Keratinocyte (primary cell): ENCODE data around the gene ECHDC3. TPM values are rescaled to one million over a fixed set of nuclear protein-coding genes. Genes with fewer than 3 reads are reported as not detected.

Experiments used
- DNase-seq: peaks from one replicate; pipeline ENCODE4 v3.0.0-alpha.2; 2011; ENCODE audit warnings: low read depth, missing footprints, low spot score
- FAIRE-seq: peaks from 2 replicates; lab custom pipeline; 2011; peaks lifted over from hg19 to GRCh38; lab: Jason Lieb, UNC
- H2AFZ ChIP-seq: 2 replicates; pipeline ENCODE4 v1.6.0; 2012; ENCODE audit warnings: low read length, control low read depth, inconsistent platforms; ENCODE audit not compliant: control insufficient read depth
- H3K27ac ChIP-seq: 2 replicates; pipeline ENCODE4 v1.5.1; 2011; ENCODE audit warnings: low read length; ENCODE audit not compliant: control insufficient read depth, insufficient read depth
- H3K27me3 ChIP-seq: 3 replicates; pipeline ENCODE4 v1.6.0; 2011; ENCODE audit warnings: low read length; ENCODE audit not compliant: control insufficient read depth, insufficient read depth; ENCODE audit errors: extremely low read depth
- H3K36me3 ChIP-seq, 2 experiments: 2 replicates in 1 of 2; 3 replicates in 1 of 2; pipeline ENCODE4 v1.5.1; 2011; ENCODE audit warnings: low read length in 2 of 2, mild to moderate bottlenecking in 1 of 2; ENCODE audit not compliant: control insufficient read depth in 2 of 2, insufficient read depth in 2 of 2; ENCODE audit errors: extremely low read depth in 1 of 2
- H3K4me1 ChIP-seq: 3 replicates; pipeline ENCODE4 v1.5.1; 2011; ENCODE audit warnings: low read length; ENCODE audit not compliant: control insufficient read depth, insufficient read depth; ENCODE audit errors: extremely low read depth
- H3K4me2 ChIP-seq: 3 replicates; pipeline ENCODE4 v1.6.0; 2011; ENCODE audit warnings: low read depth, low read length; ENCODE audit not compliant: control insufficient read depth, insufficient read depth; ENCODE audit errors: extremely low read depth
- H3K4me3 ChIP-seq, 3 experiments: fragments of 200-600 bp in 1 of 3; sonication (generic) in 1 of 3; 2 replicates in 2 of 3; 3 replicates in 1 of 3; pipeline ENCODE4 v1.5.1; 2011 to 2016; ENCODE audit warnings: low read length in 3 of 3, mild to moderate bottlenecking in 3 of 3, control low read depth in 2 of 3, inconsistent platforms in 1 of 3, low read depth in 1 of 3, mixed read lengths in 1 of 3, mixed run types in 1 of 3, moderate library complexity in 1 of 3; ENCODE audit not compliant: control insufficient read depth in 2 of 3, insufficient read depth in 2 of 3; ENCODE audit errors: extremely low read depth in 1 of 3
- H3K79me2 ChIP-seq: 2 replicates; pipeline ENCODE4 v1.6.0; 2012; ENCODE audit warnings: low read length; ENCODE audit not compliant: control insufficient read depth, insufficient read depth
- H3K9ac ChIP-seq: 3 replicates; pipeline ENCODE4 v1.6.0; 2011; ENCODE audit warnings: low read length; ENCODE audit not compliant: control insufficient read depth, insufficient read depth; ENCODE audit errors: extremely low read depth
- H3K9me1 ChIP-seq: 3 replicates; pipeline ENCODE4 v1.6.0; 2011; ENCODE audit warnings: low read length; ENCODE audit not compliant: control insufficient read depth, insufficient read depth; ENCODE audit errors: extremely low read depth
- H3K9me3 ChIP-seq: 2 replicates; pipeline ENCODE4 v1.5.1; 2012; ENCODE audit warnings: low read depth, low read length; ENCODE audit not compliant: control insufficient read depth
- H4K20me1 ChIP-seq: 3 replicates; pipeline ENCODE4 v1.6.0; 2011; ENCODE audit warnings: low read length; ENCODE audit not compliant: control insufficient read depth, insufficient read depth; ENCODE audit errors: extremely low read depth
- EZH2 ChIP-seq: IDR thresholded peaks from one replicate; pipeline ENCODE4 v1.6.1; 2012; ENCODE audit warnings: inconsistent platforms, mild to moderate bottlenecking, low read length, moderate library complexity
- dilution Hi-C: fragments of 300-500 bp; cut with MboI; formaldehyde crosslinking; loops from one replicate; pipeline ENCODE4 v1.7.0; 2020; ENCODE audit warnings: low sequenced_read_pairs; ENCODE audit not compliant: extremely low pct_ligation_motif_present
- polyA plus RNA-seq, 5 experiments: library from polyadenylated mRNA; depleted of rRNA in 3 of 5; stranded (reverse) in 3 of 5; stranded (forward) in 1 of 5; unstranded in 1 of 5; fragments of >200 nt; gene quantifications; 1 replicate in 1 of 5; 2 replicates in 3 of 5; 3 replicates in 1 of 5; pipeline versions ENCODE4 v1.2.1 to v1.2.3, GENCODE V29; 2011 to 2012; ENCODE audit warnings: missing spikeins in 2 of 5, low read depth in 1 of 5, low replicate concordance in 1 of 5
- TF ChIP-seq, protein P1 (sequence below), 3 experiments: IDR thresholded peaks in 1 of 3; conservative IDR thresholded peaks in 1 of 3; optimal IDR thresholded peaks in 1 of 3; 2 replicates in 2 of 3; 3 replicates in 1 of 3; pipeline versions ENCODE3 to v1.5.1; 2011; ENCODE audit warnings: low read length in 3 of 3, mild to moderate bottlenecking in 3 of 3, moderate library complexity in 2 of 3, control low read depth in 1 of 3, inconsistent platforms in 1 of 3; ENCODE audit not compliant: insufficient read depth in 2 of 3; ENCODE audit errors: extremely low read depth in 1 of 3

The ECHDC3 gene
- polyA plus RNA-seq, 1 donor (not counting 4 experiments of a cell fraction or from before 2014, with no cell fraction given) = 3.5 TPM

DNA sequence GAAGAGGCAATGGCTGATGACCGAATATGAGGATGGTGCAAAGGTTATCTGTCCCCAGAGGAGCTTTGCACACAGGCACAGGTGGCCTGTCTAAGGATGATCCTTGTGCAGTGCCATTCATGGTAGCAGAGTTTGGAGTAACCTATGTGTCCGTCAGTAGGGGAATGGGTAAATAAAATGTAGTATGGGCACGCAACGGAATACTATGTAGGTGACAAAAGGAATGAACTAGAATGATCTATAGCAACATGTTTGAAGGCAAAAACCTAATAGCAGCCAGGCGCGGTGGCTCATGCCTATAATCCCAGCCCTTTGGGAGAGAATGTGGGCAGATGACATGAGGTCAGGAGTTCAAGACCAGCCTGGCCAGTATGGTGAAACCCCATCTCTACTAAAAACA is 41.6 kb upstream of the ECHDC3 start:
- FAIRE-seq = no peak
- no peaks in the 10 kb centered on the region for H4K20me1 ChIP-seq
- dilution Hi-C loops = no loop called here

DNA sequence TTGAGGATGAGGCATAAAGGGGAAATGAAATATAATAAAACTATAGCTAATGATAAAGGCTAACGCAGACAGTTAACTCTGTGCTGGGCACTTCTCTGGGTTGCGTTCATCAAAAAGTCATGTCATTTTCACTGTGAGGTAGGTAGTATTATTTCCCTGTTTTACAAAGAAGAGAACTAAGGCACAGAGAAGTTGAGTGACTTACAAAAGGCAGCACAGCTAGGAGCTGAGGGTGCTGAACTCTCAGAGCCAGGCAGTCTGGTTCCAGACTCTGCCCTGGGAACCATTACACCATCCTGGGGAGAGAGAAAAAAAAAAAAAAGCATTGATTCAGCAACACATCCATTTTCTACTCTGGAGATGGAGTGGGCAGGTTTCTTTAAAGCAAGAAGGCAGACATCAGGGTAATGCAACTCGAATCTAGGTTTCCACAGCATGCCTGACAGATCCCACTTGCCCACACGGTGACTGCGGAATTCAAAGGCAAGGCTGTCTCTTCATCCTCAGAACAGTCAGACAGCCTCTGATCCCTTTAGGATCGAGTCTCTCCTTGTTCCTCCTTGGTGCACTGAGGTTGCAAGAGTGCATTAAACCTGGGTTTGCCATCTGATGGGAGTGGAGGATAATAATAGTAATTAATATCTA is 40.6 kb upstream of the ECHDC3 start:
- Histone ChIP-seq H2AFZ (no peak overlapping the region), H3K9ac (no peak overlapping the region), H3K4me1 (no peaks in the 10 kb centered on the region), H4K20me1 (no peaks in the 10 kb centered on the region), H3K27me3 (no peaks in the 10 kb centered on the region), H3K27ac (no peak overlapping the region), H3K79me2 (no peaks in the 10 kb centered on the region), H3K4me3 (no peak overlapping the region), H3K9me3 (no peaks in the 10 kb centered on the region), H3K36me3 (no peaks in the 10 kb centered on the region), H3K4me2 (no peak overlapping the region), H3K9me1 (no peaks in the 10 kb centered on the region)
- dilution Hi-C loops = no loop called here
- FAIRE-seq (no peak), DNase-seq (no peak)
- TF ChIP-seq, protein P1, sequence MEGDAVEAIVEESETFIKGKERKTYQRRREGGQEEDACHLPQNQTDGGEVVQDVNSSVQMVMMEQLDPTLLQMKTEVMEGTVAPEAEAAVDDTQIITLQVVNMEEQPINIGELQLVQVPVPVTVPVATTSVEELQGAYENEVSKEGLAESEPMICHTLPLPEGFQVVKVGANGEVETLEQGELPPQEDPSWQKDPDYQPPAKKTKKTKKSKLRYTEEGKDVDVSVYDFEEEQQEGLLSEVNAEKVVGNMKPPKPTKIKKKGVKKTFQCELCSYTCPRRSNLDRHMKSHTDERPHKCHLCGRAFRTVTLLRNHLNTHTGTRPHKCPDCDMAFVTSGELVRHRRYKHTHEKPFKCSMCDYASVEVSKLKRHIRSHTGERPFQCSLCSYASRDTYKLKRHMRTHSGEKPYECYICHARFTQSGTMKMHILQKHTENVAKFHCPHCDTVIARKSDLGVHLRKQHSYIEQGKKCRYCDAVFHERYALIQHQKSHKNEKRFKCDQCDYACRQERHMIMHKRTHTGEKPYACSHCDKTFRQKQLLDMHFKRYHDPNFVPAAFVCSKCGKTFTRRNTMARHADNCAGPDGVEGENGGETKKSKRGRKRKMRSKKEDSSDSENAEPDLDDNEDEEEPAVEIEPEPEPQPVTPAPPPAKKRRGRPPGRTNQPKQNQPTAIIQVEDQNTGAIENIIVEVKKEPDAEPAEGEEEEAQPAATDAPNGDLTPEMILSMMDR (optimal IDR thresholded peaks at IDR 0.05 in 1 of 3, IDR thresholded peaks at IDR 0.05 in 1 of 3, conservative IDR thresholded peaks at IDR 0.05 in 1 of 3; ENCODE audit: extremely low read depth in 1 of 3, insufficient read depth in 2 of 3, low read length in 3 of 3) = no peak
- TF ChIP-seq EZH2 = no peak

More for the DNA sequence above, 41.6 kb upstream of the ECHDC3 start:
- Histone ChIP-seq H3K9me1 (no peaks in the 10 kb centered on the region), H3K9ac (no peak overlapping the region), H3K4me1 (no peaks in the 10 kb centered on the region), H3K4me2 (no peak overlapping the region), H3K27me3 (no peaks in the 10 kb centered on the region), H3K79me2 (no peaks in the 10 kb centered on the region), H3K4me3 (no peak overlapping the region), H3K36me3 (no peaks in the 10 kb centered on the region), H3K9me3 (no peaks in the 10 kb centered on the region), H3K27ac (no peak overlapping the region), H2AFZ (no peak overlapping the region)
- TF ChIP-seq, protein P1 (optimal IDR thresholded peaks at IDR 0.05 in 1 of 3, IDR thresholded peaks at IDR 0.05 in 1 of 3, conservative IDR thresholded peaks at IDR 0.05 in 1 of 3; ENCODE audit: extremely low read depth in 1 of 3, insufficient read depth in 2 of 3, low read length in 3 of 3) = no peak
- no peak for TF ChIP-seq EZH2
- DNase-seq = no peak
